Nasal cavity respiratory epithelium epithelial cell of viscerocranial mucosa (primary cell): ENCODE results near the gene LDHB. TPM values are rescaled to one million over a fixed set of nuclear protein-coding genes. Genes with fewer than 3 reads are reported as not detected.

ENCODE experiments used
- total RNA-seq: library from RNA; depleted of rRNA; stranded (reverse); fragments of >200 nt; gene quantifications from 2 replicates; pipeline ENCODE4 v1.2.3, GENCODE V29; 2014

Gene LDHB
- total RNA-seq, result 574 and 582 TPM in 2 replicates

GRCh38 chr12:21657326-21658077 is at the start of gene LDHB:
TSS of gene LDHB (minus strand) at chr12:21657842. CDS start at chr12:21654671, 3,171 bp downstream.

GRCh38 chr12:21604245-21605101 is 53.2 kb downstream of the LDHB start, which contains the start of gene GYS2:
TSS of gene GYS2 (minus strand) at chr12:21604847. CDS start at chr12:21604592, 255 bp downstream.

Other genes with a start within 250 kb of the LDHB start
- gene PYROXD1, start 220.2 kb downstream of the LDHB start, total RNA-seq, result 31.1 and 35.7 TPM in 2 replicates
- gene RECQL, start 156.2 kb downstream of the LDHB start, total RNA-seq, result 37.9 and 52.5 TPM in 2 replicates
- gene GOLT1B, start 156.1 kb downstream of the LDHB start, total RNA-seq, result 46.9 and 72.5 TPM in 2 replicates
- gene SPX, start 131.5 kb downstream of the LDHB start, total RNA-seq, result 0.21 and 0.68 TPM in 2 replicates
- not detected in 2 replicates for gene GYS2, start 53.0 kb downstream of the LDHB start, total RNA-seq
- gene KCNJ8, start 116.9 kb upstream of the LDHB start, total RNA-seq, result not detected in 2 replicates